GM10248 (cell line): ENCODE data around the gene MOB3B.

Experiments
- CTCF ChIA-PET: fragments of 300-600 bp; sonication (Branson Sonifier 250); formaldehyde crosslinking; extraction: SDS; loops from one replicate; lab custom pipeline; 2021; ENCODE audit warnings: antibody characterized with exemption; lab: Yijun Ruan, JAX
- POLR2A ChIA-PET: fragments of 350-650 bp; sonication (Branson Sonifier 250); formaldehyde crosslinking; extraction: SDS; loops from one replicate; lab custom pipeline; 2020; ENCODE audit warnings: antibody characterized with exemption; lab: Yijun Ruan, JAX
- DNase-seq: peaks from one replicate; pipeline ENCODE4 v3.0.0; 2012; ENCODE audit errors: extremely low spot score
- CTCF ChIP-seq: IDR thresholded peaks from 2 replicates; pipeline ENCODE4 v1.5.1; 2012; ENCODE audit warnings: mild to moderate bottlenecking, low read depth; ENCODE audit errors: extremely low read depth, missing control alignments, control extremely low read depth

The MOB3B gene

GRCh38 chr9:27538647-27539046 is 9.0 kb upstream of the MOB3B start:
- POLR2A ChIA-PET = no interaction called here
- no peak for DNase-seq
- no peak for TF ChIP-seq CTCF
- CTCF ChIA-PET = interaction anchor here (1.6 to 4.1 kb wide), 4 partner anchors 8 to 206 kb away, joined by 5 to 22 read pairs (median 13); partner anchors contain the start of gene MOB3B

GRCh38 chr9:27537756-27538155 is 8.1 kb upstream of the MOB3B start:
- ChIA-PET POLR2A (no interaction called here), CTCF (interaction anchor here (2.1 to 4.1 kb wide), 2 partner anchors 9 to 205 kb away, joined by 11 to 22 read pairs; no protein-coding TSS in a partner anchor)
- DNase-seq = no peak
- no peak for TF ChIP-seq CTCF

- no peak for DNase-seq
- TF ChIP-seq CTCF = no peak
- ChIA-PET POLR2A (no interaction called here), CTCF (interaction anchor here (1.9 to 4.1 kb wide), 3 partner anchors 10 to 204 kb away, joined by 8 to 22 read pairs (median 11); no protein-coding TSS in a partner anchor)
Measured at GRCh38 chr9:27537027-27537435, 7.4 kb upstream of the MOB3B start.

GRCh38 chr9:27536168-27536567 is 6.6 kb upstream of the MOB3B start:
- TF ChIP-seq CTCF = no peak
- DNase-seq = no peak
- POLR2A ChIA-PET = no interaction called here
- CTCF ChIA-PET = interaction anchor here (0.6 to 4.1 kb wide), 5 partner anchors 9 to 230 kb away, joined by 3 to 22 read pairs (median 5); no protein-coding TSS in a partner anchor

GRCh38 chr9:27535701-27536118 is 6.1 kb upstream of the MOB3B start:
- POLR2A ChIA-PET = no interaction called here
- TF ChIP-seq CTCF = peak; percentile 26
- DNase-seq = no peak
- CTCF ChIA-PET = interaction anchor here (1.3 to 4.1 kb wide), 4 partner anchors 9 to 230 kb away, joined by 3 to 22 read pairs (median 6); no protein-coding TSS in a partner anchor

- ChIA-PET CTCF (interaction anchor here (1.9 kb wide), 1 partner anchor 202 kb away, joined by 8 read pairs; no protein-coding TSS in a partner anchor), POLR2A (interaction anchor here (0.8 kb wide), 1 partner anchor 98 kb away, joined by 4 read pairs; no protein-coding TSS in a partner anchor)
- TF ChIP-seq CTCF = no peak
- no peak for DNase-seq
Measured at GRCh38 chr9:27534658-27535209, 5.1 kb upstream of the MOB3B start.
